Measurements from ENCODE around the gene ITGB1BP1. TPM values are rescaled to one million over a fixed set of nuclear protein-coding genes. Genes with fewer than 3 reads are reported as not detected.
A peak's percentile ranks its signal among the peaks of the same experiment; 100 is the strongest.

ITGB1BP1 gene
- total RNA-seq, 1 donor from 2014 or later: 25.4 TPM

DNA sequence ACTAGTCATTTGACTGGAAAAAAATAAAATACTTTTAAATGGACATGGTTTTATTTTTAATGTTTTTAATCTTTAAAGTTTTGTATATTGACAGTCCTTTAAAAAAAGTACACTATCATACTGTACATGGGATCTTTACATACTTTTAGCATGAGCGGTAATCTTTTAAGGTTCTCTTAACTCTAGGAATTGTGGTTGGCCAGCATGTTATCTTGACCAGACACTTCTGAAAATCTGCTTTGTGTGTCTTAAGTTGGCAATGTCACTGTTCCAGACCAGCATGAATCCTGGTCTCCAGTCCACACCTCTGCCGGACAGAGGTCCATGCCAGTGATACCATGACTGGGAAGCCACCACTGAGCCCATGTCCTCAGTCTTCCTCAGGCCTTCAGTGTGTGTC is 17.7 kb downstream of the ITGB1BP1 start:
- Histone ChIP-seq H3K9me3 (no peaks in the 10 kb centered on the region), H3K36me3 (peaks cover 54 to 61% of the 10 kb centered on the region in 2 donors), H3K4me1 (no peaks in the 10 kb centered on the region), H3K27ac (peak overlapping the region in 1 of 2 donors; percentile 2), H3K4me3 (no peak overlapping the region), H3K27me3 (no peaks in the 10 kb centered on the region)
- DNase-seq (ENCODE audit: low spot score in 2 of 2): no peak
- TF ChIP-seq, protein P1, sequence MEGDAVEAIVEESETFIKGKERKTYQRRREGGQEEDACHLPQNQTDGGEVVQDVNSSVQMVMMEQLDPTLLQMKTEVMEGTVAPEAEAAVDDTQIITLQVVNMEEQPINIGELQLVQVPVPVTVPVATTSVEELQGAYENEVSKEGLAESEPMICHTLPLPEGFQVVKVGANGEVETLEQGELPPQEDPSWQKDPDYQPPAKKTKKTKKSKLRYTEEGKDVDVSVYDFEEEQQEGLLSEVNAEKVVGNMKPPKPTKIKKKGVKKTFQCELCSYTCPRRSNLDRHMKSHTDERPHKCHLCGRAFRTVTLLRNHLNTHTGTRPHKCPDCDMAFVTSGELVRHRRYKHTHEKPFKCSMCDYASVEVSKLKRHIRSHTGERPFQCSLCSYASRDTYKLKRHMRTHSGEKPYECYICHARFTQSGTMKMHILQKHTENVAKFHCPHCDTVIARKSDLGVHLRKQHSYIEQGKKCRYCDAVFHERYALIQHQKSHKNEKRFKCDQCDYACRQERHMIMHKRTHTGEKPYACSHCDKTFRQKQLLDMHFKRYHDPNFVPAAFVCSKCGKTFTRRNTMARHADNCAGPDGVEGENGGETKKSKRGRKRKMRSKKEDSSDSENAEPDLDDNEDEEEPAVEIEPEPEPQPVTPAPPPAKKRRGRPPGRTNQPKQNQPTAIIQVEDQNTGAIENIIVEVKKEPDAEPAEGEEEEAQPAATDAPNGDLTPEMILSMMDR (IDR thresholded peaks at IDR 0.05): no peak
- intact Hi-C loops (cut with DNase I): no loop called here

DNA sequence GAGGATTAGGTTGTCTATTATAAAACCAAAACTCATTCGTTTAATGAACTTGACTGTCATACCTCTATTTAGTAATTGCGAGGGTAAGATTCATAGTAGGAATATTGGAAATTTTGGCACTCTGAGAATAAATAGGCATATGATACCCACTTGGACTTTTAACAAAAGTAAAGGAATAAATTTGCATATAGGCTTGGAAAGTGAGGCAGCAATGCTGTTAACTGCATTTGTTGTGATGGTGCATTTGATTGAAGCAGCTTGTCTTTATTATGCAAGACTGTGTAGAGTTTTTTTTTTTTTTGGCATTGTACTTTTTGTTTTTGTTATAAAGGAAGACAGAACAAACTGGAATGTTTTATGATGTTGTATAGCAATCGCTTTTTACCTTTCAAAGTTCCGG is 18.9 kb downstream of the ITGB1BP1 start:
- no peaks in the 10 kb centered on the region for H3K4me1 ChIP-seq
- DNase-seq (ENCODE audit: low spot score in 2 of 2): no peak
- intact Hi-C loops (cut with DNase I): no loop called here
- peaks cover 63 to 64% of the 10 kb centered on the region in 2 donors for H3K36me3 ChIP-seq
- no peaks in the 10 kb centered on the region for H3K9me3 ChIP-seq
- H3K27me3 ChIP-seq: no peaks in the 10 kb centered on the region
- no peak overlapping the region for H3K27ac ChIP-seq
- TF ChIP-seq, protein P1 (IDR thresholded peaks at IDR 0.05): no peak
- no peak overlapping the region for H3K4me3 ChIP-seq

DNA sequence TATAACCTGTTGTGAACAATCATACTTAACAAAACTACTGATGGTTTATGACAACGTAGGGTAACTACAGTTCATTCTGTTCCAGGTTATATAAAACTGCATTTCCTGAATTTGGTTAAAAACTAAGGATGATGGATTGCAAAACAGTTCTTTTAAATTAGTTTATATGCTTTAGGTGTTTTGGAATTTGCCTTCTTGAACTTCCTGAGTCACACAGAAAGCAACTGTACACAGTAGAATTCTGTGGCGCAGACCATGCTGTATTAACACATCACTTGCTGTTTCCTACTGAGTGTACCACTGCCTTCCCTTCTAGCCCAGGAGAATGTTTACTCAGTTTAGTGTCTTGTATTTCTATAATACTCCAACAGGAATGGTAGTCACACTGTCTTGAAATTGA is 19.4 kb downstream of the ITGB1BP1 start:
- H3K36me3 ChIP-seq: peaks cover 65 to 69% of the 10 kb centered on the region in 2 donors

DNA sequence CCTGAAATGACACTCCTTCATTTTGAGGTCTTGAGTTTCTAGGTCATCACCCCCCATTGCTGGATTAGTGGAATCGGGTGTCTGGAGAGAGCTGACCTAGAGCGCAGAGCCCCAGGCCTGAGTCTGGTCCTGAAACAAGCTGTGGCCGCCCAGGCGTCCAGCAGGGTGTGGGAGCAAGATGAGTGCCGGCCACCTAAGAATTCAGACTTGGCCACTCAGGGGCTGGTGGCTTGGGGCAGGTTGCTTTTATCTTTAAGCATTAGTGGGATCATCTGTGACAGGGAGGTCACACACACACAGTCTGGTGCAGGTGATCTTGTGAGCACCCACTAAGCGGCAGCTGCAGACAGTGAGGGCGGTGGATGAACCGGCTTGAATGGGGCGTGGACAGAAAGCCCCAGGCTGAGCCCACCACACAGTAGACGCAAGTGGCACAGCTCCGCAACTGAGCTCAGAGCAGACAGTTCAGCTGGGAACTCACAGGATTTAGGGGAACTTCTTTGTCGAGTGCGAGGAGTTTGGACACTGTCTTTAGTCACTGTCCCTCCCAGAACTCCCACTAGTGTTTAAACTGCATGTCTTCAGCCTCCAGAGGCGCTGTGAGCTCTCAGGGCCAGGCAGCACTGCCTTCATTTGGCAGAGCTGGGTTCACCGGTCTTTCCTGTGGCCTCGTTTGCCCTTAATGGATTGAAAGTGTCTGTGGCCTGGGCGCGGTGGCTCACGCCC is 21.5 kb downstream of the ITGB1BP1 start:
- Histone ChIP-seq H3K4me1 (no peaks in the 10 kb centered on the region), H3K4me3 (no peak overlapping the region), H3K27ac (no peak overlapping the region), H3K36me3 (peaks cover 59 to 79% of the 10 kb centered on the region in 2 donors), H3K9me3 (no peaks in the 10 kb centered on the region), H3K27me3 (no peaks in the 10 kb centered on the region)
- intact Hi-C loops (cut with DNase I): no loop called here
- TF ChIP-seq, protein P1 (IDR thresholded peaks at IDR 0.05): no peak
- DNase-seq (ENCODE audit: low spot score in 2 of 2): peak in 1 of 2 donors; percentile 39

More for the DNA sequence above, 19.4 kb downstream of the ITGB1BP1 start:
- H3K9me3 ChIP-seq: no peaks in the 10 kb centered on the region
- no peaks in the 10 kb centered on the region for H3K27me3 ChIP-seq
- no peak overlapping the region for H3K4me3 ChIP-seq
- TF ChIP-seq, protein P1 (IDR thresholded peaks at IDR 0.05): no peak
- H3K4me1 ChIP-seq: no peaks in the 10 kb centered on the region
- intact Hi-C loops (cut with DNase I): no loop called here
- DNase-seq (ENCODE audit: low spot score in 2 of 2): no peak
- H3K27ac ChIP-seq: no peak overlapping the region

DNA sequence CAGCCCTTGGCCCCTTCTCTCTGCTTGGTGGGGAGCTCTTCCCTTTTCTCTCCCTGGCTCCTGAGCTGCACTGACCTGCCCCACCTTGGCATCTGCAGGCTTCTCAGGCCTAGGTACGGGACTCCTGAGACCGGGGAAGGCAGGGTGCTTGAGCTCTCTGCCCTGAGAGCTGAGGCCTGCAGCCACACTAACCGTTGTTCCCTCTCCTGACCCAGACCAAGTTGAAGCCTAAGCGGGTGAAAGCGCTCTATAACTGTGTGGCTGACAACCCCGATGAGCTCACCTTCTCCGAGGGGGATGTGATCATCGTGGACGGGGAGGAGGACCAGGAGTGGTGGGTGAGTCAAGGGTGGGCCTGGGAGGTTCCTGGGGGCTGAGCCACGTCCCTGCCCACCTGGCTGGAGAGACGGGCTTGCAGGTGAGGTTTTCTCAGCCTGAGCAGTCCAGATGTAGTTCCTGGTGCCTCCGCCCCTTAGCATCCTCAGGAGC is 22.2 kb downstream of the ITGB1BP1 start:
- intact Hi-C loops (cut with DNase I): no loop called here
- Histone ChIP-seq H3K27ac (peak overlapping the region in 1 of 2 donors; percentile 11), H3K9me3 (no peaks in the 10 kb centered on the region), H3K4me3 (no peak overlapping the region), H3K4me1 (no peaks in the 10 kb centered on the region), H3K27me3 (no peaks in the 10 kb centered on the region), H3K36me3 (peaks cover 57 to 81% of the 10 kb centered on the region in 2 donors)
- peak in 1 of 2 donors; percentile 56 for DNase-seq (ENCODE audit: low spot score in 2 of 2)
- TF ChIP-seq, protein P1 (IDR thresholded peaks at IDR 0.05): no peak
